ENCODE measurements around the gene WRAP53.
A peak's percentile ranks its signal among the peaks of the same experiment; 100 is the strongest.
"Not testable (repeated sequence)": the region's sequence is repeated elsewhere in the genome, so short reads cannot be mapped to it uniquely, and the experiment has no call there.

Gene WRAP53

DNA sequence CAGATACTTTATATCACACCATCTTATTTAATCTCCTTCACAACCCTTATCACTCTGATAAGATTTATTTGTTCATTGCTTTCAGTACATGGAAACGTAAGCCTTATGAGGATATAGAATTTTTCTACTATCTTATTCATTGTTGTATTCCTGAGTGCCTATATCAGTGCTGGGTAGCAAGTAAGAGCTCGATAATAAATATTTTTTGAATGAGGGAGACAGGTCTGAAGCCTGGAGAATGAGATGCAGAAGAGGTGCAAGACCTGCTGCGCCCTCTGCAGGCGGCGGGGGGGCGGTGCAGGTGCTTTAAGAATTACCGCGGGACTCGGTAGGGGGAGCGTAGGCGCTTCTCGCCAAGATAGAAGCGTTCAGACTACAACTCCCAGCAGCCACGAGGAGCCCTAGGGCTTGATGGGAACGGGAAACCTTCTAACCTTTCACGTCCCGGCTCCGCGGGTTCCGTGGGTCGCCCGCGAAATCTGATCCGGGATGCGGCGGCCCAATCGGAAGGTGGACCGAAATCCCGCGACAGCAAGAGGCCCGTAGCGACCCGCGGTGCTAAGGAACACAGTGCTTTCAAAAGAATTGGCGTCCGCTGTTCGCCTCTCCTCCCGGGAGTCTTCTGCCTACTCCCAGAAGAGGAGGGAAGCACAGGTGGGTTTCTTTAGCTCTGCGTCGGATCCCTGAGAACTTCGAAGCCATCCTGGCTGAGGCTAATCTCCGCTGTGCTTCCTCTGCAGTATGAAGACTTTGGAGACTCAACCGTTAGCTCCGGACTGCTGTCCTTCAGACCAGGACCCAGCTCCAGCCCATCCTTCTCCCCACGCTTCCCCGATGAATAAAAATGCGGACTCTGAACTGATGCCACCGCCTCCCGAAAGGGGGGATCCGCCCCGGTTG is at the start of gene WRAP53:
WRAP53 (plus strand) TSS at position 570 of the 900 bp plus-strand sequence; CDS start at position 742, 172 bp downstream.
- peak; percentile 95 for DNase-seq

DNA sequence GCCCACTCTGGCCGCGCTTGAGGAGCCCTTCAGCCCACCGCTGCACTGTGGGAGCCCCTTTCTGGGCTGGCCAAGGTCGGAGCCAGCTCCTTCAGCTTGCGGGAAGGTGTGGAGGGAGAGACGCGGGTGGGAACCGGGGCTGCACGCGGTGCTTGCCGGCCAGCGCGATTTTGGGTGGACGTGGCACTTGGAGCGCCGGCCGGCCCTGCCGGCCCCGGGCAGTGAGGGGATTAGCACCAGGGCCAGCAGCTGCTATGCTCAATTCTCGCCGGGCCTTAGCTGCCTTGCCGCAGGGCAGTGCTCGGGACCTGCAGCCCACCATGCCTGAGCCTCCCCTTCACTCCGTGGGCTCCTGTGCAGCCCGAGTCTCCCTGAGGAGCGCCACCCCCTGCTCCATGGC is 47.5 kb upstream of the WRAP53 start:
- no peak for DNase-seq

DNA sequence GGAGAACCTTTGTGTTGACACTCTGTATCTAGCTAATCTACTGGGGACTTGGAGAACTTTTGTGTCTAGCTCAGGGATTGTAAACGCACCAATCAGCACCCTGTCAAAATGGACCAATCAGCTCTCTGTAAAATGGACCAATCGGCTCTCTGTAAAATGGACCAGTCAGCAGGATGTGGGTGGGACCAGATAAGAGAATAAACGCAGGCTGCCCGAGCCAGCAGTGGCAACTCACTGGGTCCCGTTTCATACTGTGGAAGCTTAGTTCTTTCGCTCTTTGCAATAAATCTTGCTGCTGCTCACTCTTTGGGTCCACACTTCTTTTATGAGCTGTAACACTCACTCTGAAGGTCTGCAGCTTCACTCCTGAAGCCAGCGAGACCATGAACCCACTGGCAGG is 46.6 kb upstream of the WRAP53 start:
- not testable (repeated sequence) for DNase-seq

- no peak for DNase-seq
Measured at GRCh38 chr17:7644775-7645174, 43.5 kb upstream of the WRAP53 start.

DNA sequence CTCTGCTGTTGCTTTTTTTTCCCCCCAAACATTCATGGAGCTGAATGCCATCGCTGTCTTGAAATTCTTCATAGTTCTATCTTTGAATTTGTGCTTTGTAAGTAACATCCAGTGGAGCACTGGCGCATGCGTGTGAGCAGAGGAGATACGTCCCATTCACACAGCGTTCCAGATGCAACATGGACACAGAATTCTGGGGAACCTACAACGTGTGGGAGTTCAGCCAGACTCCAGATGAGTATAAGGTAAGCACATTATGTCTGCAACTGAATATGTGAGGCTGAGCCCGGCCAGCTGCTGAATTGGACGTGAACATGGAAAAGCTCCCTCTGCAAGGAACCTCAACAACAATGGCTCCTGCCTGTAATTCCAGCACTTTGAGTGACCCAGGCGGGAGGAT is 41.8 kb upstream of the WRAP53 start:
- DNase-seq: no peak

DNA sequence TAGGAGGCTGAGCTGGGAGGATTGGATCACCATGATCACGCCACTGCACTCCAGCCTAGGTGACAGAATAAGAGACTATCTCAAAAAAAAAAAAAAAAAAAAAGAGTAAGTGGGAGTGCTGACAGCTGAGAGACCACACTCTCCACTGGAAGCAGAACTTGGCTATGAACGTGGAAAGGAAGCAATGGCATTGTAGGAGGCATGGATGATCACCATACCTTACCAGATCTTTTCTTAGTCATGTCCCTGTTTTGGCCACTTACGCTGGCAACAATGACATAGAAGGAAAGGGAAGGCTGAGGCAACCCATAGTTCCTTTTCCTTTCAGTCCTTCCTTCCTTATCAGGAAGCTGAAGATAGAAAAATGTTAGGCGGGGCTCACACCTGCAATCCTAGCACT is 41.3 kb upstream of the WRAP53 start:
- no peak for DNase-seq

DNA sequence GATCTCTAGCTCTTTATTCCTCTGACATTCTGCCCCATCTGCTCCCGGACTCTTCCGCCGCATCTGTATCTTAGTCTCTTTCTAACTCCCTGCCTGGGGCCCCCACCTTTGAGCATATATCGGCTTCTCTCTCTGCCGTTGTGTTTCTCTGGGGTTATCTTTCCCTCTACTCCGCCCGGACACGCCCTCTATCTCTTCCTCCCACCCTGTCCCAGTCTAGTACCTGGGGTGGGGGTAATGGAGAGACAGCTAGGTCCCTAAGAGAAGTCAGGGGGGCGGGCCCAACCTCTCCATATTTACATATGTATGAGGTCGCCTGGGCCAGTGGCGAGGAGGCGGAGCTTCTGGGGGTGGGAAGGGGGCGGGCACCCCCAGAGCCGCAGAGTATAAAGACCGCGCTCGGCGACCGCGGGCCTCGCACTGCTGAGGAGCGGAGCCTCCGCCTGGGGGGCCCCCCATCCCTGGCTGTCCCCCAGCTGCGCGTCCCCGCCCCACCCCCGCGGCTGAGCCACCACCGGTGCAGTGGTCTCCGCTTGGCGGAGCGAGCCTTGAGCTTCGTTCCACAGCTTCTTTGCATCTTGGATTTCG is 37.7 kb upstream of the WRAP53 start, which contains the start of gene ATP1B2:
ATP1B2 (plus strand) TSS at position 418 of the 588 bp plus-strand sequence. CDS start 593 bp downstream, outside the sequence.
- peak; percentile 74 for DNase-seq

- DNase-seq: no peak
Measured at GRCh38 chr17:7651097-7651664, 37.1 kb upstream of the WRAP53 start.

- DNase-seq: no peak
Measured at GRCh38 chr17:7651665-7652387, 36.5 kb upstream of the WRAP53 start.

DNA sequence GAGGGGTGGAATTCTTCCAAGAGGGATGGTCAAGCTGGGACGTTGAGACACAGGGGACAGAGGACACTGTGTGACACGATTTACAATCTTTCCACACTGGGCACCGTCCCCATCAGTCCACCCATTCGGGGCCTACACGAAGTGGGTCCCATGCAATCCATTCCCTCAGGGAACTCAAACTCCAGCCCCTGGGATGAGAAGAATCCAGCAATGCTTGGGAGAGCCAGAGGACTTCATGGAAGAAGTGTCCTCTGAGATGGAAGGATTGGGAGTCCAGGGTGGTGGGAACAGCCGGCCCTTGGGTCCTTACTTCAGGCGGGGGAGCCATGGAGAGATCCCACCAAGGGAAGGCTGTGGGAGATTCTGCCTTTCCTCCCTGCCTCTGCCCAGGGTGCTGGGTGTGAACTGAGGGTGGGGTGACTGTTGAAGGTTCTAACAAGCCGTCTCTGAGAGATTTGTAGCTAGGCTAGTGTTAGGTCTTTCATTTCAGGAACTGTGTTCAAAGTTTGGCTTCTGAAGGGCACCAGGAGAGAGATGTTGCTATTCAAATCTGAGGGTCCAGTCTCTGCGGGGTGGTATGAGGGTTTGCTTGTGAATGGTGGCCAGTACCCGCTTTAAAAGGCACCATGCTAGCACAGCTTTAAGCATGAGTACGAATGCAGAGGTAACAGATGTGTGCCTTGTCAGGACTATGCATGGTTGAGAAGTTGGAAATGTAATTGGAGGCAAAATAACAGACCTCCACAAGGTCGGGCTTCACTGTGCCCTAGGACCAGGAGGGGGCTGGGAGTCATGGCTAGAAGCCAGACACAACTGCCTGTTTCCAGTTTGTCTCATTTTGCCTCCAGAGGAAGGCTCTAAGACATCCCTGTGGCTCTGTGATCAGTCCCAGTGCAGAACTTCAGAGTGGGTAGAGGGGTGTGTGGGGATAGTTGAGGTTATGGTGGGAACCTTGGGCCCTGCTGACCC is 35.6 kb upstream of the WRAP53 start:
- DNase-seq: no peak

DNA sequence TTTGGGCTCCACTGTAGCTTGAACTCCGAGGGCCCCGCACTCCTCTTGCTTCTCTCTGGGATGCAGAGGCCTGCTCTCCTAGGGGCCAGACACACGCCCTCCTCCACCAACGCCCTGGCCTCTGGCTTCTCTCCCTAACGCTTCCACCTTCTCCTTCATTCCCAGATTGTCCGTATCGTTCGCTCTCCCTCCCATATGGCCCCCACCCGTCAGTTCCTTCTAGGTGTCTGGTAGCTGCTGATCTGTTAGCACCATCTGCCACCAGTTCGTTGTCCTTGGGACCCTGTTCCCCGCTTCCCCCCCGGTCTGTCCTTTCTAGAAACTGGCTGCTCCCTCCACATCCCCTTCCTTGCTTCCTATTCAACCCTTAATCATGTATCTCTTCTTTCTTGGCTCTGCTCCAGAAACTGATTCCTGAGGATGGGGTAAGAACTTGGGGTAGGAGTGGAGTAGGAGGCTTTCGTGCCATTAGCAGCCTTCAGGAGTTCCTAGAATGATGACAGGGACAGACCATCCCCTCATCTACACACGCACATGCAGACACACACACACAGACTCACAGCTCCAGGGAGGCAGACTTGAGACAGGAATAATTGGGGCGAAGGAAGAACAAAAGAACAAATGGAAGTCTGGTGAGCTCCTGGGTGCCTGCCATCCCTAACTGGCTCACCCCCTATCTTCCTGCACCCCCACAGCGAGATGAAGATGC is 33.3 kb upstream of the WRAP53 start:
- DNase-seq: no peak

DNA sequence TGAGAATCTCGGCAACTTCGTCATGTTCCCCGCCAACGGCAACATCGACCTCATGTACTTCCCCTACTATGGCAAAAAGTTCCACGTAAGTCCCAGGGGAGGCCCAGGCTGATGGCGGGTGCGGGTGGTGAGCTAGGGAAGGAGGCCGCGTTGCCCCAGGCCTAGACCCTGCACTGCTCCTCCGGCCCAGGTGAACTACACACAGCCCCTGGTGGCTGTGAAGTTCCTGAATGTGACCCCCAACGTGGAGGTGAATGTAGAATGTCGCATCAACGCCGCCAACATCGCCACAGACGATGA is 32.8 kb upstream of the WRAP53 start:
- DNase-seq: no peak

DNA sequence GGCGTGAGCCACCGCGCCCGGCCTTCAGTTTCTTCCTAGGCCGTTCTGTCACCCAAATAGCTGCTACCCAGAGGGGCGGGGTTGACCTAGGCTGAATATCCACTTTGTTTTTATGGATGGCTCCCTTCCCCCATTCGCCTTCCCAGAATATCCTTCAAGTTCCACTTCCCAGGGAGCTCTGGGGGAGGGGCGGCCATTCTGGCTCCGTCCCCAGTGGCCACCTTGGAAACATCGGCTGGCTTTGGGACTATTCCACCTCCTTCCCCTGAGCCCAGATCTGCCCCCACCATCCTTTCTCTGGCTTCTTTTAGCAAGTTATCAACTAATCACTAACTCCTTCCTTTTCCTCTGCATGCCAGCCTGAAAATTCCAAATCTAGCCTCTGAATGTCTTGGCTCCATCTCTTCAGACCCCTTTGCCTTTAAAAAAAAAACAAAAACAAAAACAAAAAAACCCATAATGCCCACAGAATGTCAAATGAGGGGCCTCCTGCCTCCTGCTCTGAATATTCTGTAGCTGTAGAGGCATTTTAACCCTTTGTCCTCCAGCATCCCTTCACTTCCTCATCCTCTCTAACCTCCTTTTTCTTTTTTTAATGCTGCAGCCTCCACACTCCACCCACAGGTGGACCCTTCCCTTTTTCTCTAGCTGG is 31.2 kb upstream of the WRAP53 start:
- no peak for DNase-seq

DNA sequence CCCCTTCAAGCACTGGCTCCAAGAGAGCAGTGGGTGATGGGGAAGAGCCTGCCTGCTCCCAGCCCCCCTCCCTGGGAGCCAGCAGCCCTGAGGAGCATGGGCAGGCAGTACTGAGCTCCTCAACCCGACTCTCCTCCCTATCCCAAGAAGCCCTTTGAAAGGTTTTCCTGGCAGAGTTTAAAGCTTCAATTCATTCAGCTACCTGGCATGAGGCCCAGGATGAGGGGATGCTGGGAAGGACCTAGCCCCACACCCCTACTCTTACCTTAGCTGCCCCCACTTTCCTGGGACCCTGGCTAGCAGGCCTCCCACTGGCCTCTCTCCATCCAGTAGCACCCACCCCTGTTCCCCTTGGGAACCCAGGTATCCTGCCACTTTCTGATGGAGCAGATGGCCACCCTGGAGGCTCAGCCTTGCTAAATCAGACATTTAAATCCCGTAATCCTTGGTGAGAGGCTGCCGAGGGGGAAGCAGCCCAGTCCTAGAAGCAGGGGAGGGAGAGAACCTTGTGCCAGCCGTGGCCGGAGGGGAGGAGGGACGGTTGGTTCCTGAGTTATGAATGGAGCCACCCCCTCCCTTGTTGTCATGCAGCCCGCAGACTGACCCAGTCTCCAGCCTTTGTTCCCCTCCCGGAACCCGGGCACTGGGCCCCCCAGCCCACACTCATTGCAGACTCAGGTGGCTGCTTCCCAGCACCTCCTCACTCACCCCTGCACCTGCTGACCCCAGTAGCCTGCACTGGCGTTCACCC is 20.4 kb upstream of the WRAP53 start:
- DNase-seq: no peak

GRCh38 chr17:7668482-7668881 is 19.8 kb upstream of the WRAP53 start:
- DNase-seq: no peak

DNA sequence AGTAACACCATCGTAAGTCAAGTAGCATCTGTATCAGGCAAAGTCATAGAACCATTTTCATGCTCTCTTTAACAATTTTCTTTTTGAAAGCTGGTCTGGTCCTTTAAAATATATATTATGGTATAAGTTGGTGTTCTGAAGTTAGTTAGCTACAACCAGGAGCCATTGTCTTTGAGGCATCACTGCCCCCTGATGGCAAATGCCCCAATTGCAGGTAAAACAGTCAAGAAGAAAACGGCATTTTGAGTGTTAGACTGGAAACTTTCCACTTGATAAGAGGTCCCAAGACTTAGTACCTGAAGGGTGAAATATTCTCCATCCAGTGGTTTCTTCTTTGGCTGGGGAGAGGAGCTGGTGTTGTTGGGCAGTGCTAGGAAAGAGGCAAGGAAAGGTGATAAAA is 15.0 kb upstream of the WRAP53 start:
- DNase-seq: peak; percentile 45

- no peak for DNase-seq
Measured at GRCh38 chr17:7674934-7675333, 13.3 kb upstream of the WRAP53 start.

GRCh38 chr17:7676533-7676932 is 11.7 kb upstream of the WRAP53 start:
- no peak for DNase-seq

GRCh38 chr17:7677388-7678067 is 10.7 kb upstream of the WRAP53 start:
- no peak for DNase-seq

All from activated naive CD4-positive, alpha-beta T cell treated with anti-CD3 and anti-CD28 coated beads, Interleukin-2, amount 50 U/mL, for 16 hours (primary cell).